HG03045 (cell line): ENCODE results near the gene SPIRE2.

Source experiments
- ATAC-seq: cut with Tn5 transposase; IDR thresholded peaks from one replicate; pipeline ENCODE4 v1.9.1; 2021; ENCODE audit warnings: mild to moderate bottlenecking, moderate library complexity; ENCODE audit not compliant: unreplicated experiment

The SPIRE2 gene

GRCh38 chr16:89893642-89894548 is 65.6 kb downstream of the SPIRE2 start:
- ATAC-seq, result no peak

GRCh38 chr16:89895482-89896250 is 67.4 kb downstream of the SPIRE2 start:
- ATAC-seq, result no peak

- ATAC-seq, result no peak
These were observed 68.9 kb downstream of the SPIRE2 start for GRCh38 chr16:89897204-89897603.

DNA sequence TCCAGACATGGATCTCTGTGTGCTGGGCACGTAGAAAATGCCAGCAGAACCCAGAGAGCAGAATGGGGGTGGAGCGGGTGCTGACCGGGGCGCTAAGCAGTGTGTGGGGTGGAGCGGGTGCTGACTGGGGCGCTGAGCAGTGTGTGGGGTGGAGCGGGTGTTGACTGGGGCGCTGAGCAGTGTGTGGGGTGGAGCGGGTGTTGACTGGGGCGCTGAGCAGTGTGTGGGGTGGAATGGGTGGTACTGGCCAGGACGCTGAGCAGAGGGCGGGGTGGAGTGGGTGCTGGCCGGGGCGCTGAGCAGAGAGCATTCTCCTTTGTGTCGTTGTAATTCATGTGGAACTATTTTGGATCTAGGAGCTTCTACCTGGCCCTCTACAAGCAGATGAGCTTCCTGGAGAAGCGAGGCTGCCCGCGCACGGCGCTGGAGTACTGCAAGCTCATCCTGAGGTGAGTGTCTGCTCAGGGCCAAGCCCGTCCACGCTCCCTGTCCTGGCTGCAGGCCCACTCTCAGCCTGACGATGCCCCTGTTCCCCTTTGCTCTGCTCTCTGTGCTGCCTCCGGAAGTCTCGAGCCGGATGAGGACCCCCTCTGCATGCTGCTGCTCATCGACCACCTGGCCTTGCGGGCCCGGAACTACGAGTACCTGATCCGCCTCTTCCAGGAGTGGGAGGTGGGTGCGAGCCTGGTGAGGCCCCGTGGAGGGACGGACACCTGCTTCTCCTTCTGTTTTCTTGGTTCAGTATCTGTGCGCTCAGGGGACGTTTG is 70.1 kb downstream of the SPIRE2 start:
- no peak for ATAC-seq

DNA sequence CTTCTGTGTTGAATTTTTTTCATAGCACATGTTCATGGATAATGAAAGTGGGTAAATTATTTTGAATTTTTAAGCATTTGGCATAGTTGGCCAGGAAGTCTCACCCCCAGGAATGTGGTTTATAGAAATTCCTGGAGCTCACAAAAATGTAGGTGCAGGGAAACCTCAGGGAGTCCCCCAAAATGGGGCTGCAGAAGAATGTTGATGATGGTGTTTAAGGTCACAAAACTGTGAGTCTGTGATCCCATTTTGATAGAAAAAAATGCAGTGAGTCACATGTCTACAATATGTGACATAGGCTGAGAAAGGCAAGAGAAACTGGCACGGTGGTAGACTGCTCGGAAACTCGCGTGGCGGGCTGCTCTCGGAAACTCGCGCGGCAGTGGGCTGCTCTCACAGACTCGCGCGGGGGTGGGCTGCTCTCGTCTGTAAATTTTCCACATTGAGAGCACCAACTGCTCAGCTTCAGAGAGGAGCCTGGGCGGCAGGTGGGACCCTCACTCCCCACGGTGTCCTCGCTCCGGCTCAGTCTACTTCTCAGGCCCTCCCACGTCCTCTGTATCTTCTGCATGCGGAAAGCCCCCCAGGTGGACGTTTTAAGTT is 71.7 kb downstream of the SPIRE2 start:
- no peak for ATAC-seq

DNA sequence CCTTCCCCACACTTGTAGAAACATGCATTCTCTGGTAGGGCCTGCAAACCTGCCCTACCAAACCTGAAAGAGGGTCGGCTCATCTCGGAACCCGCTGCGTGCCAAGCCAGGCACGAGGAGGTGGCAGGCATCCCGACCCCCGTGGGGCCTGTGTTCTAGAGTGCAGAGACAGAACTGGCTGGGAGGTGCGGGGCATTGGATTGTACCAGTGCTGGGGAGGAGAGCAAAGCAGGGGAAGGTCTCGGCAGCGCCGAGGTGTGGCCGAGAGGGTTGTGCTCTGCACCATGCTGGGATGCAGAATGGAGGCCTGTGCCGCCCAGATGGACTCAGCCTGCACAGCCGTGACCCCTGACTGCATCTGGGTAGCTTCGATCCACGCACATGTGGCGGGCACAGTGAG is 72.6 kb downstream of the SPIRE2 start:
- no peak for ATAC-seq

GRCh38 chr16:89902980-89903379 is 74.7 kb downstream of the SPIRE2 start:
- ATAC-seq, result no peak

DNA sequence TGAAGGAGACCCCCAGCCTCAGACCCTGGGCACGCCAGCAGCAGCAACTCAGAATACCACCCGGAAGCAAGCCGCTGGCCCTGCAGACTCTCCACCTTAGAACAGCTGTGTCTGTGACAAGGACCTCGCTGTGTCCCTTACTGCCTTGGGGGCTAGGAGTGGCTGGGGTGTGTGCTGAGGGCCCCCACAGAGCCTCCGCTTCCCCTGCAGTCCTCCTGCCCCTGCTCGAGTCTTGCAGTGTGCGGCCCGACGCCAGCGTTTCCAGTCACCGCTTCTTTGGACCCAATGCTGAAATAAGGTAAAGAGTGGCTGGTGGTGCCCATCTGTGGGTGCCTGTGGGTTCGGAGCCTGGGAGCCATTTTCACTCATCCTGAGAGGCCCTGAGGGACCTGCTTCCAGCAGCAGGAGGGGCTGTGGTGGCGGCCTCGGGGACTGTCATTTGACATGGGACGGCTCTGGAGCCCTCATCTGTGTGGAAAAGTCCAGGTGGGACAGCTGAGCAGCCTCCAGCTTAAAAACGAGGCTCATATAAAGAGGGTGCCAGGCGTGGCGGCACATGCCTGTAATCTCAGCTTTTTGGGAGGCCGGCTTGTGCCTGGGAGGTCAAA is 75.7 kb downstream of the SPIRE2 start:
- no peak for ATAC-seq

DNA sequence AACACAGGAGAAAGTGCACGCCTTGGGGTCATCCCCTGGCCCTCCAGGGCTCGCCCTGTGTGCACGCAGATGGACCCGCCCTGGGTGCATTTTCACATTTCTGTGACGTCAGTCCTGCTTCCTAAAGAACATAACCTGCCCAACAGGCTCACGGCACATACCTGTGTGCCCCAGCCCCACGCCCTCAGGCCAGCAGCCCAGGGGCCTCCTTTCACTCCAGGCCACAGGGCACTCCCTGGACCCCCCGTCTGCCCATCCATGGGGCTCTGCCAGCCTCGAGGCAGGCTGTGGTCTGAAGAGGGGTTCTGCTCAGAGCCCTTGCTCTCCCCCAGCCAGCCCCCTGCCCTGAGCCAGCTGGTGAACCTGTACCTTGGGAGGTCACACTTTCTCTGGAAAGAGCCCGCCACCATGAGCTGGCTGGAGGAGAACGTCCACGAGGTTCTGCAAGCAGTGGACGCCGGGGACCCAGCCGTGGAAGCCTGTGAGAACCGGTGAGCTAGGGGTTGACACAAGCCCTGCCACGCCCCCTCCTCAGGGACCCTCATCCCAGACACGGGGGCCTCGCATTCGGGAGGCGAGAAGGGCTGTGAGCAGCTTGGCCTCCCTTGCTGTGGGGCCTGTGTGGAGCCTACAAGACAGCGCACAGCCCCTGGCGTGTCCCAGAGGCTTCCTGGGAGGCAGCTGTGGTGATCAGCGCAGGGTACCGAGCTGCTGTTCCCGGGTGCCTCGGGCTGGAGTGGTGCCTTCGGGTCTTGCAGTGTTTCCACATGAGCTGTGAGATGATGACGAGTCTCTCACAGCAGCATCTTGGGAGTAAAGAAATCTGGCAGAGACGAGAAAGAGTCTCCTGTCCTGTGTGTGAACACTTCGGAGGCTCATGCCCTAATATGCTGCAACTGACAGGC is 76.6 kb downstream of the SPIRE2 start:
- ATAC-seq, result no peak

DNA sequence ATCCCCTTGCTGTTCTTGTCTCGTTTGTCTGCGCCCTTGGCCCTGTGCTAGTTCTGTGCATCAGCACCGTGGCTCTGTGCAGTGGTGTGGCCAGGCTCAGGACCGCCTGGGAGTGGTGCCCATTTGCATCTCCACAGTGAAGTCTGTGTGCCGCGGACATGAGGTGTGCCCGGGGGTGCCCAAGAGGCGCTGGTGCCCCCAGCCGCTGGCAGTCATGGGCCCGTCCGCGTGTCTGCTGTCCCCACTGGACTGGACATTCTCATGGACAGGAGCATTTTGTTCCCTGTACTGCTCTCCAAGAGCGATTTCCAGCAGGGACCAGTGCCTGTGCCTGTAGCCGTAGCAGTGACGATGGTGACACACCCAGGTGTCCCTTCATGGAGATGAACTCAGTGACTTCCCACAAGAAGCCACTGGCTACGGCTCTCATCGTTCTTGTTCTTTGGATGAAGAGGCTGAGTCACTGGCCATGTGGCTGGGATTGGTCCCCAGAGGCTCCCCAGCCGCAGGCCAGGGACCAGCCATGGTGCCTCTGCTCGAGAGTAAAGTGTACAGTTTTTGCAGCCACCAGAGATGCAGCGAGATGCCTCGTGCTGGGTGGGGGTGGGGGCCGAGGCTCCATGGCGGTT is 77.3 kb downstream of the SPIRE2 start:
- no peak for ATAC-seq

DNA sequence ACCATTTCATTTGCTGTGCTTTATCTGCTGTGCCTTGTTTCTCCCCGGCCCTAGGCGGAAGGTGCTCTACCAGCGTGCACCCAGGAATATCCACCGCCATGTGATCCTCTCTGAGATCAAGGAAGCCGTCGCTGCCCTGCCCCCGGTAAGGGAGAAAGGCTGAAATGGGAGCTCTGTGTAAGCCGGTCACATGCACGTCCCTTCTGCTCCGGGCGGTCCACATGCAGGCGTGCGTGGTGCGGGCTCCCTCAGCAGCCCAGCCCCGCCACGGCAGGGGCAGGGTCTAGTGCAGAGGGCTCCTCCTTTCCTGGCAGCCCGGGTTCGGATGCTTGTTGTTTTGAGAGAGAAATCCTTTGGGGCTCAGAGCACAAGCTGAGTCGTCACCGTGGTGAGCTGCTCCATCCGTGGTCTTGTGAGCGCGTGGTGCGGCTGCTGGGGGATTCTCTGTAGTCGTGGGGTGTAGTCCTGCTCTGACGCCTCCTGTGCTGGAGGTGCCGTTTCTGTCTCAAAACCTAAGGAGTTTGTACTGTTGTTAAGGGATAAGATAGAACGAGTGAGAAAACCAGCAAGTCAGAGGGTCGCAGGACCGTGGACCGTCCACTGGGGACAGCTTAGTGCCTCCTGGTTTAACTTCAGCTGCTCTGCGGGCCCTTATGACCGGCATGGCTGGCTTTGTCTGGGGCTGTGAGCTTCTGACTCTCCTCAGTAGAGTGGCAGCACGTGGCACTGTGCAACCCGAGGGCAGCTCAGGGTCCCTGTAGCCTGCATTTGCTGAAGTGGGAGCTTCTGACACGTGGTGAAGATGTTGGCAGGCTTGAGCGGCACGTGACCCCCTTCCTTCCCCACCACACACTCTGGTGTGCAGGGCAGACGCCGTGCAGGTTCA is 78.1 kb downstream of the SPIRE2 start:
- ATAC-seq, result no peak

GRCh38 chr16:89907055-89907814 is 79.0 kb downstream of the SPIRE2 start:
- no peak for ATAC-seq

DNA sequence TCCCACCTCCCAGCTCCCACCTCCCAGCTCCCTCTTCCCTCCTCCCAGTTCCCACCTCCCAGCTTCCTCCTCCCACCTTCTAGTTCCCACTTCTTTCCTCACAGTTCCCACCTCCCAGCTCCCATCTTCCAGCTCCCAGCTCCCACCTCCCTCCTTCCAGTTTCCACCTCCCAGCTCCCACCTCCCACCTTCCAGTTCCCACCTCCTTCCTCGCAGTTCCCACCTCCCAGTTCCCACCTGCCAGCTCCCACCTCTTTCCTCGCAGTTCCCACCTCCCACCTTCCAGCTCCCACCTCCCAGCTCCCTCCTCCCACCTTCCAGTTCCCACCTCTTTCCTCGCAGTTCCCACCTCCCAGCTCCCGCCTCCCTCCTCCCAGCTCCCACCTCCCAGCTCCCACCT is 80.0 kb downstream of the SPIRE2 start:
- no peak for ATAC-seq

DNA sequence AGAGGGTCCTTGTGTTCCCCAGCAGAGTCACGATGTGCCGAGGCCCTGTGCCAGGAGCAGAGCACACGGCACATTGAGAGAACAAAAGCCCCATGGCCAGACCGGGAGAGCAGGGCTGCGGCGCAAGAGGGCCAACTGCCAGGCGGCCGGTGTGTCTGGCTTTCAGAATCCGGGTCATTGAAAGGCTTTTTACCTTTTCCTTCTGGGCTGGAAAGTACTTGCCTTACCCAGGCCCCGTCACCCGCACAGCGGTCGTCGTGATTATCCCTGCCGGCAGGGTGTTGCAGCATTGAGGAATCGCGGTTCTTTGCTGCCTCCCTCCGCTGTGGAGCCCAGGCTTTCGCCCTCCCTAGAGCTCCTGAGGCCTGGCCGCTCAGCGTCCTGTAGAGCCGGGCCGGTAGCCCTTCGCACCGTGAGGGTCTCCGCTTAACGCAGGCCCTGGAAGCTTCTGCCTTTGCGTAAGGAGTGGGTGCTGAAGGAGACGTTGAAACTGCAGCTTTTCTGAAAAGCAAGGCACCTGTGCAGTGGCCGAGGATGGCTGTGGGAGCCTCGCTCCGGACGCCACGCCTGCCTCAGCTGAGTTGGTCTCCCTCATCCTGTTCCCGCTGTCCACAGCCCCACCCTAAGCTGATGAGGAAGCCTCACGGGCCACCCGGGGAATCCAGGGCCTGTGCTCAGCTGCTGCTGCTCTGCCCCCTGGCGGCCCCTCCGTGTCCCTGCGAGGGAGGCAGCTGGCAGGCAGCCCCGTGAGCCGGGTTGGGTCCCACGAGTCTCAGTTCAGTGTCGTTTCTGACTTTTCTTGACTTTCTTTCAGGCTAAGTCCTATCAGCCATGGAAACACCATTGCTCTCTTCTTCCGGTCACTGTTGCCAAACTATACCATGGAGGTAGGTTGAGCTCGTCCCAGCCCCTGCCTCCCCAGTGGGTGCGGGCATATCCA is 81.8 kb downstream of the SPIRE2 start:
- ATAC-seq, result no peak

DNA sequence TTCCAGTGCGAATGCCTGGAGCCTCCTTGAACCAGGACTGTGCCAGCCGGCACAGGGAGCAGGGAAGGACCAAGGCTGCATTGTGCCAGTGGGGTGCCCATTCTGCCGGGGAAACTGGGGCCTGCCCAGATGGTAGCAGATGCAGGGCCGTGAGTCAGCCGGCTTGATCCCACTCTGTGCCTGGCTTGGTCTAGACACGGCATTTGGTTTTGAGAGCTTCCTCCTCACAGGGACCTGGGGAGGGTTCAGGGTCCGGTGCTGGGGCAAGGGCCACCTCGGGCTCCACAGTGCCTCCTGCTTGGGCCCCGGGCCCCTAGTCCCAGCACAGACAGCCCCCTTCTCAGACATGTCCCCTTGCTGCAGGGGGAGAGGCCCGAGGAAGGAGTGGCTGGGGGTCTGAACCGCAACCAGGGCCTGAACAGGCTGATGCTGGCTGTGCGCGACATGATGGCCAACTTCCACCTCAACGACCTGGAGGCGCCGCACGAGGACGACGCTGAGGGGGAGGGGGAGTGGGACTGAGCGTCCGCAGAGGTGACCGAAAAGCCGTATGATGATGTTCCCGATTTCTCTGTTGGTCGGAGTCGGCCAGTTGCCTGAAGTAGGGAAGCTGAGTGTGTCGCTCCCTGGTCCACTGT is 82.6 kb downstream of the SPIRE2 start:
- no peak for ATAC-seq

GRCh38 chr16:89911375-89911774 is 83.1 kb downstream of the SPIRE2 start:
- no peak for ATAC-seq
